ENCODE measurements around the gene TBL3. TPM values are rescaled to one million over a fixed set of nuclear protein-coding genes. Genes with fewer than 3 reads are reported as not detected.

TBL3 gene
- total and polyA plus RNA-seq, 2 of the 8 experiments (the other 6 are each of a cell fraction or from before 2014, with no cell fraction given), result 65.8 to 137 TPM

DNA sequence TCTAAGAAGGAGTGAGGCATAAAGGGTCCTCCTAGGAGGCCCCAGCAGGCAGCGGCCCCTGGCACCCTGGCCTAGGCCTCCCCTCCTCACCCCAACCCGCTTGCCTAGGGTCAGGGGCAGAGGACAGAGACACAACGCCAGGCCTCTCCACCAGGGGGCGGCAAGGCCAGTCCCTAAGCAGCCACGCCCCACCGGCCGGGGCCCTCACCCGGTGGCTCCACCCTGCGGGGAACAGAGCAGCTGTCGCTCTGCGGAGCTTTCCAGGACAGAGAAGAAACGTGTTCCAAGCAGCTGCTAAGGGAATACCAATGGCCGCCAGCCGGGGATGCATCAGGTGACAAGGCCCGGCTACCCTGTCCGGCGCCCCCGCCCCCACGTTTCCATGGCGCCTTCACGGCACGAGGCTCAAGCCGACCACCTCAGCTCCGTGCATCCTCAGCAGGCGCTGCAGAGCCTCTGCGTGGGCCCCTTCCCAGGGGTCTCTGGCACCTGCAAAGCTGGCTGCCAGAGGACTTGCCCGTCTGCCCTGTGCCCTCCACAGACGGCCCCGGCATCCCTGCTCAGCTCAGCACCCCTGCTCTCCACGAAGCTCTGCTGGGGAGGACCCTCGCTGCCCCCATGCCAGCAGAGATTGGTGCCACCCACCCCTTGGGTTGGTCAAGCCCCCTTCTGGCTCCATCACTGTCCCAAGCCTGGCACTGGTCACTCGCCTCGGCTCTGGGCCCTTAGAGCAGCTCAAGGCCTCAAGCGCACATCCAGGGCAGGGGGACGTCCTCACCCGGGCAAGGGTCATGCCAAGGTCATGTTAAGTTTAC, 32.2 kb downstream of the TBL3 start (continued):
- TF ChIP-seq CBX8 (IDR thresholded peaks at IDR 0.05; ENCODE audit: borderline replicate concordance, low read depth, low read length), result no peak
- no peak for TF ChIP-seq SAP30 (IDR thresholded peaks at IDR 0.05; ENCODE audit: insufficient read depth, insufficient replicate concordance, low read length)
- no peak for TF ChIP-seq BRCA1 (IDR thresholded peaks at IDR 0.05; ENCODE audit: low read depth, low read length)
- no peak for TF ChIP-seq POLR2AphosphoS5 (IDR thresholded peaks at IDR 0.05; ENCODE audit: low read depth, low read length)
- TF ChIP-seq, protein P1, sequence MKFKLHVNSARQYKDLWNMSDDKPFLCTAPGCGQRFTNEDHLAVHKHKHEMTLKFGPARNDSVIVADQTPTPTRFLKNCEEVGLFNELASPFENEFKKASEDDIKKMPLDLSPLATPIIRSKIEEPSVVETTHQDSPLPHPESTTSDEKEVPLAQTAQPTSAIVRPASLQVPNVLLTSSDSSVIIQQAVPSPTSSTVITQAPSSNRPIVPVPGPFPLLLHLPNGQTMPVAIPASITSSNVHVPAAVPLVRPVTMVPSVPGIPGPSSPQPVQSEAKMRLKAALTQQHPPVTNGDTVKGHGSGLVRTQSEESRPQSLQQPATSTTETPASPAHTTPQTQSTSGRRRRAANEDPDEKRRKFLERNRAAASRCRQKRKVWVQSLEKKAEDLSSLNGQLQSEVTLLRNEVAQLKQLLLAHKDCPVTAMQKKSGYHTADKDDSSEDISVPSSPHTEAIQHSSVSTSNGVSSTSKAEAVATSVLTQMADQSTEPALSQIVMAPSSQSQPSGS (IDR thresholded peaks at IDR 0.05; ENCODE audit: low read length), result no peak
- TF ChIP-seq CHD1 (IDR thresholded peaks at IDR 0.05; ENCODE audit: low read depth, low read length), result no peak
- no peak for TF ChIP-seq SIRT6 (IDR thresholded peaks at IDR 0.05; ENCODE audit: low read length)
- TF ChIP-seq SP1 (IDR thresholded peaks at IDR 0.05; ENCODE audit: low read depth, low read length), result peak; percentile 65; the same call in 1 of the 2 replicates
- TF ChIP-seq SP2 (IDR thresholded peaks at IDR 0.05; ENCODE audit: low read length), result no peak
- TF ChIP-seq, protein P2, sequence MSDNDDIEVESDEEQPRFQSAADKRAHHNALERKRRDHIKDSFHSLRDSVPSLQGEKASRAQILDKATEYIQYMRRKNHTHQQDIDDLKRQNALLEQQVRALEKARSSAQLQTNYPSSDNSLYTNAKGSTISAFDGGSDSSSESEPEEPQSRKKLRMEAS (IDR thresholded peaks at IDR 0.05), result peak; percentile 89; the same call in 1 of the 2 replicates
- TF ChIP-seq JUN (IDR thresholded peaks at IDR 0.05; ENCODE audit: low read depth, low read length), result no peak
- peak; percentile 76 for TF ChIP-seq TAF7 (optimal IDR thresholded peaks at IDR 0.05; ENCODE audit: borderline replicate concordance, low read depth, low read length)
- TF ChIP-seq TBP (IDR thresholded peaks at IDR 0.05; ENCODE audit: low read depth, low read length), result 0 out of 2 replicates have a peak, but pooled peaks have one; percentile 36
- TF ChIP-seq BACH1 (IDR thresholded peaks at IDR 0.05; ENCODE audit: low read length), result no peak; the same call in 1 of the 2 replicates
- TF ChIP-seq TEAD4 (IDR thresholded peaks at IDR 0.05; ENCODE audit: low read depth, low read length), result 0 out of 2 replicates have a peak, but pooled peaks have one; percentile 8
- peak; percentile 1 for TF ChIP-seq NANOG (IDR thresholded peaks at IDR 0.05; ENCODE audit: insufficient read depth, low read depth, low read length, poor library complexity, severe bottlenecking)
- TF ChIP-seq CHD2 (IDR thresholded peaks at IDR 0.05; ENCODE audit: low read length), result no peak; the same call in 1 of the 2 replicates
- 0 out of 2 replicates have a peak, but pooled peaks have one; percentile 83 for TF ChIP-seq TCF12 (IDR thresholded peaks at IDR 0.05; ENCODE audit: low read depth, low read length)
- no peak for TF ChIP-seq TAF1 (IDR thresholded peaks at IDR 0.05; ENCODE audit: low read depth, low read length)
- TF ChIP-seq KDM4A (IDR thresholded peaks at IDR 0.05; ENCODE audit: low read depth, low read length, severe bottlenecking), result no peak
- peak; percentile 69; the same call in 1 of the 2 replicates for TF ChIP-seq CREB1 (IDR thresholded peaks at IDR 0.05)
- no peak for TF ChIP-seq POU5F1 (IDR thresholded peaks at IDR 0.05; ENCODE audit: low read depth, low read length)
- no peak for TF ChIP-seq KDM5A (IDR thresholded peaks at IDR 0.05; ENCODE audit: low read length)
- TF ChIP-seq SUZ12 (IDR thresholded peaks at IDR 0.05; ENCODE audit: low read length), result no peak

Data from H1 (cell line).